Upper lobe of left lung (tissue), 4 donors: ENCODE data around the gene OBSCN.

Source experiments
- EP300 ChIP-seq, 4 donors: sonication (generic); formaldehyde crosslinking; IDR thresholded peaks; one replicate each; pipeline ENCODE4 v1.5.1; 2017; ENCODE audit warnings: antibody characterized with exemption in 4 of 4, control low read depth in 2 of 4
- TF ChIP-seq, protein P1 (sequence below), 6 experiments: fragments of 450-650 bp in 4 of 6; fragments of 200-600 bp in 2 of 6; sonication (generic) in 2 of 6; IDR thresholded peaks; one replicate each; pipeline ENCODE4 v1.5.1; 2016 to 2019; ENCODE audit warnings: antibody characterized with exemption in 6 of 6

- TF ChIP-seq, protein P1, sequence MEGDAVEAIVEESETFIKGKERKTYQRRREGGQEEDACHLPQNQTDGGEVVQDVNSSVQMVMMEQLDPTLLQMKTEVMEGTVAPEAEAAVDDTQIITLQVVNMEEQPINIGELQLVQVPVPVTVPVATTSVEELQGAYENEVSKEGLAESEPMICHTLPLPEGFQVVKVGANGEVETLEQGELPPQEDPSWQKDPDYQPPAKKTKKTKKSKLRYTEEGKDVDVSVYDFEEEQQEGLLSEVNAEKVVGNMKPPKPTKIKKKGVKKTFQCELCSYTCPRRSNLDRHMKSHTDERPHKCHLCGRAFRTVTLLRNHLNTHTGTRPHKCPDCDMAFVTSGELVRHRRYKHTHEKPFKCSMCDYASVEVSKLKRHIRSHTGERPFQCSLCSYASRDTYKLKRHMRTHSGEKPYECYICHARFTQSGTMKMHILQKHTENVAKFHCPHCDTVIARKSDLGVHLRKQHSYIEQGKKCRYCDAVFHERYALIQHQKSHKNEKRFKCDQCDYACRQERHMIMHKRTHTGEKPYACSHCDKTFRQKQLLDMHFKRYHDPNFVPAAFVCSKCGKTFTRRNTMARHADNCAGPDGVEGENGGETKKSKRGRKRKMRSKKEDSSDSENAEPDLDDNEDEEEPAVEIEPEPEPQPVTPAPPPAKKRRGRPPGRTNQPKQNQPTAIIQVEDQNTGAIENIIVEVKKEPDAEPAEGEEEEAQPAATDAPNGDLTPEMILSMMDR (IDR thresholded peaks at IDR 0.05) = no peak
- no peak for TF ChIP-seq EP300 (IDR thresholded peaks at IDR 0.05)
Measured at GRCh38 chr1:228306275-228307217, 98.7 kb downstream of the OBSCN start.
